HS-5 (cell line): ENCODE measurements around the gene CTBP1.
"Not testable (repeated sequence)": the region's sequence is repeated elsewhere in the genome, so short reads cannot be mapped to it uniquely, and the experiment has no call there.

ENCODE experiments used
- DNase-seq: peaks from one replicate; pipeline ENCODE4 v3.0.0-alpha.2; 2012; ENCODE audit warnings: low read depth

CTBP1 gene

DNA sequence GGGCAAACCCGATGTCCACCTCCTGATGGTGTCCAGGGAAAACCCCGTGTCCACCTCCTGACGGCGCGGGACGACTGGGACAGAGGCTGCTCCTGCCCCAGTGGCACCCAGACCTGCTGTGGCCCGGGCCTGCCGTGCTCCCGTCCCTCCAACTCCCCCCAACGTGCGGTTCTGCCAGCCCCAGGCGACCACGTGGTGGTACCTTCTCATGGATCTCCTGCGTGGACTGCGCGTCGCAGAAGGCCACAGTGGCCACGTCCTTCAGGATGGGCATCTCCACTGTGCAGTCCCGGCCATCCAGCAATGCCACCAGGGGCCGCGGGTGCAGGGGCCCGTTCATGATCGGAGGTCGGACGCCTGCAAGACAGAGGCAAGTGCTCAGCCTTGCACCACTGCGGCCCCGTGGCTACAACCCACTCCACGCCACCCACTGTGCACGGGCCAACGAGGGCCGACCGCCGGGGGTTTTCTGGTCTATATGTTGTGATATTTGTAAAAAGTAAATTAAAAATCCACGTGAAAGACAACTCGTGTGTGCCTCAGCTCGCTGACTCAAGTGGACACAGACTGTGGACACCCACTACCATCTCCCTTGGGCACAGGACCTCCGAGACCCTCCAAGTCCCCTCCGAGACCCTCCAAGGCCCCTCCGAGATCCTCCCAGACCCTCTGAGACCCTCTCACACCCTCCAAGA is 10.8 kb downstream of the CTBP1 start:
- no peak for DNase-seq

DNA sequence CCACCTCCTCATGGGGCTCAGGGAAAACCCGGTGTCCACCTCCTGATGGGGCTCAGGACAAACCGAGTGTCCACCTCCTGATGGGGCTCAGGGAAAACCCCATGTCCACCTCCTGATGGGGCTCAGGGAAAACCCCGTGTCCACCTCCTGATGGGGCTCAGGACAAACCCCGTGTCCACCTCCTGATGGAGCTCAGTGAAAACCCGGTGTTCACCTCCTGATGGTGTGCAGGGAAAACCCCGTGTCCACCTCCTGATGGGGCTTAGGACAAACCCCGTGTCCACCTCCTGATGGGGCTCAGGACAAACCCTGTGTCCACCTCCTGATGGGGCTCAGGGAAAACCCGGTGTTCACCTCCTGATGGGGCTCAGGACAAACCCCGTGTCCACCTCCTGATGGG is 11.7 kb downstream of the CTBP1 start:
- not testable (repeated sequence) for DNase-seq

DNA sequence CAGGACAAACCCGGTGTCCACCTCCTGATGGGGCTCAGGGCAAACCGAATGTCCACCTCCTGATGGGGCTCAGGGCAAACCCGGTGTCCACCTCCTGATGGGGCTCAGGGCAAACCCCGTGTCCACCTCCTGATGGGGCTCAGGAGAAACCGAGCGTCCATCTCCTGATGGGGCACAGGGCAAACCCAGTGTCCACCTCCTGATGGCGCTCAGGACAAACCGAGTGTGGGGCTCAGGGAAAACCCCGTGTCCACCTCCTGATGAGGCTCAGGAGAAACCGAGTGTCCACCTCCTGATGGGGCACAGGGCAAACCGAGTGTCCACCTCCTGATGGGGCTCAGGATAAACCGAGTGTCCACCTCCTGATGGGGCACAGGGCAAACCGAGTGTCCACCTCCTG is 12.1 kb downstream of the CTBP1 start:
- DNase-seq, result not testable (repeated sequence)

DNA sequence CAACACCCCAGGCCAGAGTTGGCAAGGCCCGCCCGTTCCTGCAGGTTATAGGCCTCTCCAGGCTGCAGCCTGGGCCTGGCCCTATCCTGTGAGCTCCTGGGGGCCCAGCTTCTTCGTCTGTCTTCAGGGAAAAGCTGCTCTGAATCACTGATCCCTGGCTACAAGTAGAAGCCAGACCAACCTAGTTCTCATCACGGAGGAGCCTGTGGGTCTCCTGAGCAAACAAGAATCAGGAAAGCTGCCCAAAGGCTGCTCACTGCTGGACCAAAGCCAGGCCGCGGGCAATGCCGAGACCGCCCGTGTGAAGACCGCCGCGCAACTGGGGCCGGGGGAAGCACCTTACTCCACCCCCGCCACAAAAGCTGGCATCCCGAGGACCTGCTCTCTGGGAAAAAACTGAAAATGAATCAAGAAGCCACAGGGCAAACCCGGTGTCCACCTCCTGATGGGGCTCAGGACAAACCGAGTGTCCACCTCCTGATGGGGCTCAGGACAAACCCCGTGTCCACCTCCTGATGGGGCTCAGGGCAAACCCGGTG is 12.8 kb downstream of the CTBP1 start:
- DNase-seq, result no peak

DNA sequence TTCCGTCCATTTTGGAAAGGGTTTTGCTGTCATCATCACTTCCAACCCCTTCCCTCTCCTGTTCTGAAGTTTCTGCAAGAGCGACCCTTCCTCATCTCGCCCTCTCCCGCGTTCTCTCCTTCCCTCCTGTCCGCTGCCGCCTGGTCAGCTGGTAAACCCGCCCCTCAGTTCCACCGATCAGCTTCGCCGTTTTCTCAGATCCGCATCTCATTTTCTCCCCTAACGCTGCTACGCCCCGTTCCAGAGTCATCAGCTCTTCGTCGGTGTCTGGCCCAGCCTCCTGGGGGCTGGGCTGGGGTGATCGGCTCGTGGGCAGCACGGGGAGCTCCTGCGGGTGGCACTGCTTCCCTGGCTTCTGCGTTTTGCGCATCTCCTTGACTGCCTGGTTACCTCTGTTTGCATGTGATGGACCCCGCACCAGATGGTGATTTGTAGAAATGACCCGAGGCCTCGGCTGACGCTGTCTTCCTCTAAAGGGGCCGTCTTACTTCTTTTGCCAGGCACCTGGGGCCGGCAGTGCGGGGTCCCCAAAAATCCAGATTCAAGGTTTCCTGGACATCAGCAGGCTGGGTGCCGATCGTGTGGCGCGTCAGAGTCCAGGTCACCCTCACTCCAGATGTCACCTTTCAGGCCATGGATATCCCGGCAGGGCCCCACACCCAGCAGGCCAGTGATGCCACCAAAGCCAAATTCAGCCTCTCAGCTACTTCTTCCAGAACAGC is 13.4 kb downstream of the CTBP1 start:
- no peak for DNase-seq

DNA sequence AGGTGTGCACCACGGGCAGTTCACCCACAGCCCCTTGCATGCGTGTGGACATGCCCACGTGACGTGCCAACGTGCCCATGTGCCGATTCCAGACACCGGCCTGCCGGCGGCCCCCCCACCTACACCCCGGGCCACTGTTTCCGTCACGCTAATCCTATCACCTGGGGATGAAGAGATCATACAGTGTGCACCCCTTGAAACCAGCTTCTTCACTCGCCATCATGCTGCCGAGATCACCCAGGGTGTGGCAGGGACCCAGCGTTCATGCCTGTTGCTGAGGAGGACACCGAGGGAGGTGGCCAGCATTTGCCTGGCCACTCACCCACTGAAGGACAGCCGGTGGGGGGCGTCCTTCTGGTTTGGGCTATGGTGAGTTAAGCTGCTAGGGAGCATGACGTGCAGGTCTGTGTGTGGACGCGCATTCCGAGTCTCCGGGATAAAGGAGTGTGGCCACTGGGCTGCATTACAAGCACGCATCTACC is 14.1 kb downstream of the CTBP1 start:
- DNase-seq, result no peak

DNA sequence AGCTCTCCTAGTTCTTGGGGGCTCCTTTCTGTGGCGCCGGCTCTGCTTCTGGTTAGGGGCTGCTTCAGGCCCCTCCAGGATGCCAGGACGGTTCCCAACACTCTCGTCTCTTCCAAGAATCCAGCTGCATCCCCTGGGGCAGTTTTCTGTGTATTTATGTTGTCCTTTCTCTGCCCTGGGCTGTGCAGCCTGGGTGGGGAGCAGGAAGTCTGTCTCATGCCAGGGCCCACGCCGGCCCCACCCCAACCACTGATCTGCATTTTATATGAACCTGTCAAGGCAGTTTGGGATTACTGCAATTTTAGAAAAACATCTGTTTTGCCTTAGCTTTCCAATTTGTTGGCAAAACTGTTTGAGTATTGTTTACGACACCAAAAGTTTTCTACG is 14.6 kb downstream of the CTBP1 start:
- no peak for DNase-seq

DNA sequence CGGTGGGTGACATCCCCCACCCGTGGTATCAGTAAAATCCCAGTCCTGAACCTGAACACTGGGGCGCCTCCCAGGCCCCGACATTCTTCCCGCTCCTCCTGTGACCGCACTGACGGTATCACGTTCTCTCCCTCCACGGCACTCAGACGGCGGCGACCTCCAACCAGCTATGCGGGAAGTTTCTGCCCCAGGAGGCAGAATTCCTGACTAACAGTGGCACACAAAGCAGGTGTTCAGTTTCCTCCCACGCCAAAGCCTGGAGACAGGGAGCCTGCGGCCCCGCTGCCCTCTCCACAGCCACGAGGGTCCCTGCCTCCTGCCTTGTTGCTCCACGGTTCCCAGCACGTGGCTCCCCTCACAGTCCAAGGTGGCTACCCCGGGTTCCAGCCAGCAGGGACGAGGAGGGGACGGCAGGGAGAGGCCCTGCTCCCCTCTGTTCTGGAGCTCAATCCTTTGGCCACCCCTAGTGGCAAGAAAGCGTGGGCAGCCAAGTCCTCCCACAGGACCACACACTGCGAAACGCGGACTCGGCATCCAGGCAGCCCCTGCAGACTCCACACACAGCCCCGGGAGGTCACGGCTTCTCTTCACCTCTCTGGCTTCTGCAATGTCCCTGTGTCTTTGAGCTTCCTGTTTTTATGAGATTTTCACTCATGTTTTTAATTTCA is 15.2 kb downstream of the CTBP1 start:
- no peak for DNase-seq

DNA sequence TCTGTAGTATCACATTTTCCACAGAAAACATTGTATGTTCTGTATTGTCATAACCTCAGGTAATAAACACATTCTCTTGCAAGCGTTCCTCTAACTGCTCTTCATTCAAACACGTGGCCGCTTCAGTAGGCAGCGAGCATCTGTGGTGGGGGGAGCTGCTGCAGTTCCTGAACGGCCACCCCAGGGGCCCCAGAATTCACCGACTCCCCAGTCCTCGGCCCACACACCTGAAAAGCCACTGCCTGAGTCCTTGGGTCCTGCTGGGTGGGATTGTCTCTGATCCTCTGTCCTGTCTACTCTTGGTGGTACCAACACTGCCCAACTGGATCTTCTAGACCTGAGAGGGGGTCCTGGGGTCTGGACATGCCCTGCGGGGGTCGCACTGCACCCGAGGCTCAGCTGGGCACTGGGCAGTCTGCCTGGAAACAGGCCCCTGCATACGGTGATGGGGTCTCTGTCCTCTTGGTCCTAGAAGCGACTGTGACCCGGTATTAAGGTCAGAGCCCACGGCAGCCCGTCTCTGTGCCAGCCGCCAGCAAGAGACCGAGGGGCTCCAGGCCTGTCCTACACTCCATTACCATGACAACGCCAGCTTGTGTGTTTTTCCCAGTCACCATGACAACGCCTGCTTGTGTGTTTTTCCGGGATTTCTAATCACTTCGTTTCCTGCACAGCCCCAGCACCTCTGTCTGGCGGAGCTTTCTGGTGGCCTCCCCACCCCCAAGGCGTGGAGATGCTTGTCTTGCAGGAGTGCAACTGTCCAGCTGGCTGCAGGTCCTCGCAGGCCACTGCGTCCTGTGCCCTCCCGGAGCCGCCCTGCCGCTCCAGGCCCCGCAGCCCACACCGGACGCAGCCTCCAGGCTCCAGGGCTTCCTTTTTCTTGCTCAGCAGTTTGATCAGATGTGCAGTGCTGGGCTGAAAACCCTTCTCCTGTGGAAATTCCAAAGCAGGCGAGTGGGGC is 16.0 kb downstream of the CTBP1 start:
- no peak for DNase-seq

DNA sequence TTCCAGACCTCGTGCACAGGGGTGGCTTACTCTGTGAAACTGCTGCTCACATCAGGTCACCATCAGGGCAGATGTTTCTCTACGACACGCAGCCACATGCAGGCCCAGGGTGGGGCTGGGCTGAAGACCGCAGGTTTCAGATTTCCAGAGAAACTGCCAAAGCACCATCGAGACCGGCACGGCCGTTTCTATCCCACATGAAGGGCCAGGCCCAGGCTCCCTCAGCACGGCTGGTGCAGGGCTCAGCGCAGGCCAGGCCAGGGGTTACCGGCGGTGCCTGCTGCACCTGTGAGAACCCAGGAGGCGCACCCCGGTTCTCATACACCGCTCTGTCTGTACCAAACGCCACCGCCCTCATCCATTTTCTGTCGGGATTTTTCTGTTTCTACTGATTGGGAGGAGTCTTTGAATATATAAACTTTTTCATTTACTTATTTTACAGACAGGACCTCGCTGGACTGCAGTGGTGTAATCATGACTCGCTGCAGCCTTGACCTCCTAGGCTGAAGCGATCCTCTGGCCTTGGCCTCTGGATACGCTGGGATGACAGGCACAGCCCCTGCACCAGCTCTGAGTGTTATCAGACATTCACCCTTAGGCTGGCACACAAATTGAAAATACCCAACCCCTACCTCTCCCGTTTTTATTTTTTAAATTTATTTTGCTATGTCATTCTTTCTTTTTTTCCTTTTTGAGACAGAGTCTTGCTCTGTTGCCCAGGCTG is 17.1 kb downstream of the CTBP1 start:
- no peak for DNase-seq

DNA sequence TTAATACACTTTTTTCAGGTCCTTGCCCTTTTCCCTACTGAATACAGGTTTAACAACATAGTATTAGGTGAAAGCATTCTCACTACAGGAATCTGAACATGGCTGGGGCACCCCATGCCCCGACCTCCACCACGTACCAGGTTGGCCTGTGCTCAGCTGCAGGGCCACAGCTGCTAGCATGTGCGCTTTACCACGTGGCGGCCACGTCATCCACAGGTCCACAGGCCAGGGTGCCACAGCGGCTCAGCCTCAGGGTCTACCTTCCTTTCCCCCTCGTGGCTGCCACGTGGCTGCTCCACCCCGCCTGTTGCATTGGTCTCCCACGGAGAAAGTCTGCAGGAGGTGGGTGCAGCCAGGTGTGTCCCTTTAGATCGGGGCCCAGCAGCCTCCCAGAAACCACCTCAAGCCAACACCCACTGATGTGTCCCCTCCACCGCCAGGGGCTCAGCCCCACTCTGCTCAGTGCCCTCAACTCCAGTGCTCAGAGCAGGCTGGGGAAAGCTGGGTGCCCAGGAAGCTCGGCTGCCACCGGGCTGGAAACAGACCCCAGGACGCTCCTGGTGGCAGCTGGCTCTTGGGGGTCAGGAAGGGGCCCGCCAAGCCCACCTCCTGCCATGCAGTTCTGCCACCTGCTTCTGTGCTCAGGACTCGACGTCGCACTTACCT is 17.8 kb downstream of the CTBP1 start:
- no peak for DNase-seq

DNA sequence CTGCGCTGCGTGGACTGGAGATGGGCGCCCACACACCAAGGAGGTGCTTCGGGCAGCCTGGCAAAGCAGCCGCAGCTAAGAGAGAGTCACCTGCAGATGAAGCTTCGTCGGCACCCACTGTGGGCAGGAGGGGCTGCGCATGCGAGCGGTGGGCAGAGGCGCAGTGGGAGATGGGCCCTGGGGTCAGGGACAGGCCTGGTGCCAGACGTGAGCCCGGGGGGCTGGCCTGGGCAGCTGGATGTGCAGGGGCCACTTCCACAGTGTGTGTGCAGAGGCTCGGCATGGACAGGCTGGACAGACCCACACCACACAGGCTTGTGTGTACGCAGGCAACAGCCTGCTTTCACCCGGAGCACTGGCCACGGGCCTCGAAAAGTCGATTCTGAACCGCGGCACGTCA is 18.6 kb downstream of the CTBP1 start:
- DNase-seq, result no peak

DNA sequence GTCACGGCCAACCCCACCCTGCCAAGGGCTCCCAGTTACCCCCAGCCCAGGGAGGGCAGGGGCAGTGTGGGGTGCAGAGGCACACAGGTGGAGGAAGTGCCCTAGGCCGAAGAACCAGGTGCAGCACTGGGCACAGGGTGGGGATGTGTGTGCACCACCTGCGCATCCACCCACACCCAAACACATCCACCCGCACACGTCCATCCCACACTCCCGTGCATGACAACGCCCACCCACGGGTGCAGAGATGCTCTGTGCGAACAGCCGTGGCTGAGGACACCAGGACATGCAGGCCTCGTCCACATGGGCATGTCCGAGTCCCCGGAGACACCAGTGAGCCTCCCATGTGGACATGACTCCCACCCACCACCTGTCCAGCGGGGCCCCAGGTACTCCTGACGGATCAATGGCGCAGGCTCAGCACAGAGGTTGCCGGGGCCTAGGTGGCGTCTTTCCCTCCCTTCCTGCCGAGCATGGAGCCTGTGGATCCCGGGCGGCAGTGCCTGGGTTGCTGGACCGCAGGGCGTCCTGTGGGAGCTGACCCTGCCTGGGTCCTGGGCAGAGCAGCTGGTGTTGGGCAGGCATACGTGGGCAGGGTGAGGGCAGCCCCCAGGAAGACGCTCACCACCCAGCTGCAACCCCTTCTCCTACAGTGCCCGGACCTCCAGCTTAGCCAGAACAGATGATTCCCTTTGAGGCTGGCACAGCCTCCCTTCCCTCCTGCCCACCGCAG is 19.6 kb downstream of the CTBP1 start:
- no peak for DNase-seq

DNA sequence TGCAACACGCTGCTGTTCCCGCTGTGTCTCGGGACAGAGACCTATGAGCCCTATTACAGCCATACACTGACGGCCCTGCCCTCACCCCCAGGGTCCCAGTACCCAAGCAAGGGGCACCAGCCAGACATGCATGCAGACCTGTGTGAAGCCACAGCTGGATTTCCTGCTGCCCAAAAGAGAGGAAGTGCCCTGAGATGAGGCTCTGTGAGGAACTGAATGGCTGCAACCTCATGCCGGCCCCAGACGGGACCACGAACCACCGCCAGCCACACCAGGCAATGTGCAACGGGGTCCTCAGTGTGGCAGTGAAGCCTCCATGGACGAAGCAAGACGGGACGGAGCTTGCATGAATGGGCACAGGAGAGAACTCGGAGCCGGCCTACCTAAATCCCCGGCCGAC is 21.1 kb downstream of the CTBP1 start:
- no peak for DNase-seq

DNA sequence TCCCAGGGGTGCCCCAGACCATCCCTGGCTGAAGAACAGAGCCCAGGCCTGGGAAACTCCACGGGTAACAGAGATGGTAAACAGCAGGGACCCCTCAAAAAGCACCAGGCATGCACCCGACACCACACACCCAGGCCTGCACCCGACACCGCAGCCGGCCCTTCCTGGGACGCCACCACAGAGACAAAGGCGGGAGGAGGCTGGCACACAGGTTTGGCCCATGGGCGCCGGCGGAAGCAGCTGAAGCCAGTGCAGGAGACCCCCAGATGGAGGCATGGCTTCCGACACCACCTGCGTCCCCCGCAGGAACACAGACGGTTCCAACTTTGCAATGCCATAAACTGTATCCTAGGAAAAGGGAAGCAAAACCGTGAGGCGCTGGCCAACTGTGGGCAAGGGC is 22.3 kb downstream of the CTBP1 start:
- DNase-seq, result no peak

DNA sequence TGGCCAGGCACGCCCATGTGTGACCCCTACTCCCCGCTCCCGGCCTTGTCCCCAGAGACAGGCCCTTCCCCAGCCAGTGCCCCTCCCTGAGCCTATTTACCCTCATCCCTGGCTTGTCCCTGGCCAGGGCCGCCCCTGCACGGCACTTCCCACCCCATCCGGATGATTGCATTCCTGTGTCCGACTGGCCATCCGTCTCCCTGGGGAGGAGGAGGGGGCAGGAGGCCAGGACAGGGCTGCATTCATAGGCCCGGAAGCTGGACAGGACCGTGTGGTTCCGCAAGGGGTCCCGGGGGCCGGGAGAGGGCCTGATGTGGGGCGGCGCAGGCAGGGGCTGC is 22.8 kb downstream of the CTBP1 start:
- no peak for DNase-seq

DNA sequence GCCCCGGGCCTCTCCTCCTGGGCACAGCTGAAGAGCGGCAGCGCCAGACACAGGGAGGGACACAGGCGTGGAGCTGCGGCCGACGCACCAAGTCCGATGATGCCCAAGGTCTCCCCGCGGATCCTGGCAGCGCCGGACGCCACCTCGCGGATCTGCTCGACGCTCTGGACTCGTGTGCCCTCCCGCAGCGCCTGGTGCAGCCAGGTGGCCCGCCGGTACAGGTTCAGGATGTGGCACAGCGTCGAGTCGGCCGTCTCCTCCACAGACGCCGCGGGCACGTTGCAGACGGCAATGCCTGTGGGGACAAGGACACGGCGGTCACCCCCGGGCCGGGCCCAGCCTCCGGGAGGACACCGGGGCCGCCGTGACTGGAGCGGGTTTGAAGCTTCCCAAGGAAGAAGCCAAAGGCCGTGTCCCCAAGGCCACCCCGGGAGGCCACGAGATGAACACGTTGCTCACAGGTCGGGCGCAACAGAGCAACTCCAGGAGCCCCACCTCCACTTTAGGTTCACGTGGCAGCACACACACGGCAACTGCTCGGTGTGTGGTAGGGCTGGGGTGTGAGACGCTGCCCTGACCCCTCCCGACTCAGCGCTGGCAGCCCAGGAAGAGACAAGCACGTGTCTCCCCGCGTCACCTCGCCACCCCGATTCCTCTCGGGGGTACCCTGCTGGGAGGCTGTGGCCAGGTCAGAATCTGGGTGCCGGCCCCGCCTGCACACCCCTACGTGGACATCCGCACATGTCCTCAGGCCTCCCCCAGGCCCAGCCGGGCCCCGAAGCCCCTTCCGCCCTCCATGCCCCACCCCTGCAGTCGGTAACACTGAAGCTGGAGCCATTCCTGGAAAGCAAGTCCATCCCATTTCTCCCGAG is 23.4 kb downstream of the CTBP1 start:
- no peak for DNase-seq

DNA sequence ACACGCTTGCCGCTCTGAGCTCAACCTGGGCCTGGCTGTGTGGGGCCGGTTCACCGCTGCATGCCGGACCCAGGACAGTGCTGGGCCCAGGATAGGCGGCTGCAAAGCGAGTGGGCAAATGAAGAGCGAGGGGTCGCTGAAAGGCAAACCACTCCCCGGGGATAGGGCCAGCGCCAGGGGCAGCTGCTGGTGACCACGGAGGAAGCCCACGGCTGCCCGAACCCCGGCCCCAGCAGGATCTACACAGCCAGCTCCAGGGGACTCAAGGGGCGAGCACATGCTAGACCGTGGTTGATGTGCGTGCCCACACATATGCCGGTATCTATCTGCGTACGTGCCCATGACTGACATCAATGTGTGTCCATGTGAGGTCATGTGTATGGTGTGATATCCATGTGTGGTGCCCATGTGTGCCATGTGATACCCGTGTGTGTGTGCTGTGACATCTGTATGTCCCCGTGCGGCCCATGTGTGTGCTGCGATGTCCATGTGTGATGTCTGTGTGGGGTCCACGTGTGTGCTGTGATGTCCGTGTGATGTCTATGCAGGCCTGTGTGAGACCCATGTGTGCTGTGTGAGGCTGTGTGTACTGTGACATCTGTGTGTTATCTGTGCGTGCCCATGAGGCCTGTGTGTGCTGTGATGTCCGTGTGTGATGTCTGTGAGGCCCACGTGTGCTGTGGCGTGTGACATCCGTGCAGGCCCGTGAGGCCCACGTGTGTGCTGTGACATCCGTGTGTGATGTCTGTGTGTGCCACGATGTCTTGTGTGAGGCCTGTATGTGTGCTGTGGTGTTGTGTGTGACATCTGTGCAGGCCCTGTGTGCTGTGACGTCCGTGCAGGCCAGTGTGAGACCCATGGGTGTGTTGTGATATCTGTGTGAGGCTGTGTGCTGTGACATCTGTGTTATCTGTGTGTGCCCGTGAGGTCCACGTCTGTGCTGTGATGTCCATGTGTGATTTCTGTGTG is 24.8 kb downstream of the CTBP1 start:
- no peak for DNase-seq
